B cell (primary cell): ENCODE data around the gene PACSIN2. TPM values are rescaled to one million over a fixed set of nuclear protein-coding genes. Genes with fewer than 3 reads are reported as not detected.

Experiments used
- ATAC-seq: fragments of 200-7000 bp; cut with Tn5 transposase; one replicate; pipeline ENCODE4 v1.10.0; 2021; ENCODE audit warnings: low read depth, mild to moderate bottlenecking, moderate number of reproducible peaks, moderate library complexity
- CTCF ChIA-PET: fragments of 350-600 bp; sonication (Branson Sonifier 250); formaldehyde crosslinking; loops from one replicate; lab custom pipeline; 2021; ENCODE audit warnings: antibody characterized with exemption, inconsistent platforms; lab: Charles Lee
- POLR2A ChIA-PET: fragments of 350-600 bp; sonication (Branson Sonifier 250); formaldehyde crosslinking; loops from one replicate; lab custom pipeline; 2021; ENCODE audit warnings: antibody characterized with exemption; lab: Charles Lee
- DNase-seq: peaks from one replicate; pipeline ENCODE4 v3.0.0; 2013
- H2AFZ ChIP-seq: 2 replicates; pipeline ENCODE4 v1.6.1; 2012; ENCODE audit warnings: mild to moderate bottlenecking, low read depth, low read length; ENCODE audit not compliant: insufficient read depth, poor library complexity, severe bottlenecking
- H3K27ac ChIP-seq, 2 donors: 1 replicate in 1 of 2; 2 replicates in 1 of 2; pipeline ENCODE4 v1.5.1; 2012 to 2013; ENCODE audit warnings: low read length in 2 of 2, mild to moderate bottlenecking in 2 of 2, moderate library complexity in 1 of 2
- H3K27me3 ChIP-seq, 4 experiments: fragments of 200-600 bp in 1 of 4; sonication (generic) in 1 of 4; replicated peaks in 1 of 4; 1 replicate in 2 of 4; 2 replicates in 2 of 4; pipeline versions ENCODE4 v1.6.1 to v1.7.0; 2013 to 2016; ENCODE audit warnings: low read length in 3 of 4, mild to moderate bottlenecking in 2 of 4, mixed read lengths in 1 of 4, moderate library complexity in 1 of 4; ENCODE audit not compliant: insufficient read depth in 4 of 4, control insufficient read depth in 3 of 4; ENCODE audit errors: control extremely low read depth in 1 of 4
- H3K36me3 ChIP-seq, 2 experiments: replicated peaks in 1 of 2; 1 replicate in 1 of 2; 2 replicates in 1 of 2; pipeline versions ENCODE4 v1.6.1 to v1.7.1; 2013; ENCODE audit warnings: low read length in 1 of 2; ENCODE audit not compliant: insufficient read depth in 2 of 2, control insufficient read depth in 1 of 2; ENCODE audit errors: control extremely low read depth in 1 of 2, extremely low read depth in 1 of 2
- H3K4me1 ChIP-seq, 2 donors: fragments of 200-600 bp in 1 of 2; sonication (generic) in 1 of 2; 1 replicate in 1 of 2; 2 replicates in 1 of 2; pipeline versions ENCODE4 v1.5.1 to v1.6.1; 2013 to 2017; ENCODE audit warnings: low read length in 2 of 2; ENCODE audit not compliant: control insufficient read depth in 2 of 2, insufficient read depth in 2 of 2
- H3K4me2 ChIP-seq: replicated peaks from 2 replicates; pipeline ENCODE3; 2012; ENCODE audit warnings: mild to moderate bottlenecking, low read depth, low read length; ENCODE audit not compliant: poor library complexity, severe bottlenecking
- H3K4me3 ChIP-seq, 5 experiments: fragments of 200-600 bp in 1 of 5; sonication (generic) in 1 of 5; 1 replicate in 3 of 5; 2 replicates in 2 of 5; pipeline versions ENCODE4 v1.5.1 to v1.7.0; 2011 to 2016; ENCODE audit warnings: low read length in 4 of 5, mild to moderate bottlenecking in 4 of 5, low read depth in 2 of 5, control low read depth in 1 of 5, moderate library complexity in 1 of 5; ENCODE audit not compliant: insufficient read depth in 1 of 5; ENCODE audit errors: control extremely low read depth in 1 of 5, extremely low read depth in 1 of 5
- H3K79me2 ChIP-seq: fragments of 200-600 bp; sonication (generic); one replicate; pipeline ENCODE4 v1.6.0; 2016; ENCODE audit warnings: low read length; ENCODE audit not compliant: control insufficient read depth, insufficient read depth
- H3K9ac ChIP-seq: fragments of 200-600 bp; sonication (generic); 2 replicates; pipeline ENCODE4 v1.6.1; 2017; ENCODE audit warnings: mild to moderate bottlenecking, low read length, moderate library complexity
- H3K9me3 ChIP-seq, 3 donors: one replicate each; pipeline versions ENCODE4 v1.6.1 to v1.7.1; 2013; ENCODE audit warnings: low read length in 2 of 3; ENCODE audit not compliant: control insufficient read depth in 2 of 3, insufficient read depth in 1 of 3; ENCODE audit errors: control extremely low read depth in 1 of 3
- H4K20me1 ChIP-seq: 2 replicates; pipeline ENCODE4 v1.6.0; 2012; ENCODE audit warnings: mild to moderate bottlenecking, low read length; ENCODE audit not compliant: insufficient read depth, control insufficient read depth, poor library complexity, severe bottlenecking
- H3K27ac Mint-ChIP-seq: one replicate; pipeline ENCODE4 v1.8.0; 2021; ENCODE audit warnings: mixed read lengths
- H3K27me3 Mint-ChIP-seq: one replicate; pipeline ENCODE4 v1.8.0; 2021; ENCODE audit warnings: mixed read lengths
- H3K4me1 Mint-ChIP-seq: one replicate; pipeline ENCODE4 v1.8.0; 2021; ENCODE audit warnings: mixed read lengths
- H3K4me3 Mint-ChIP-seq: one replicate; pipeline ENCODE4 v1.8.0; 2021; ENCODE audit warnings: mixed read lengths
- H3K9me3 Mint-ChIP-seq: one replicate; pipeline ENCODE4 v1.8.0; 2022; ENCODE audit warnings: mixed read lengths; ENCODE audit not compliant: insufficient read depth
- CTCF ChIP-seq: fragments of 200-600 bp; IDR thresholded peaks from one replicate; pipeline ENCODE4 v1.8.0; 2022; ENCODE audit warnings: antibody characterized with exemption, mild to moderate bottlenecking
- EZH2 ChIP-seq: IDR thresholded peaks from 2 replicates; pipeline ENCODE4 v1.6.1; 2012; ENCODE audit warnings: borderline replicate concordance, low read depth, mild to moderate bottlenecking, moderate library complexity, low read length; ENCODE audit not compliant: insufficient read depth, poor library complexity, severe bottlenecking
- WGBS: methylation state at CpG from one replicate; pipeline ENCODE4 v1.1.5; 2013; ENCODE audit warnings: missing lambda C conversion rate; ENCODE audit not compliant: insufficient coverage; 5-methylcytosine and 5-hydroxymethylcytosine counted together
- intact Hi-C: fragments of 100-400 bp; cut with micrococcal nuclease; formaldehyde crosslinking; loops from one replicate; pipeline ENCODE4 v1.10.0; 2022
- polyA plus RNA-seq: library from polyadenylated mRNA; depleted of rRNA; stranded (reverse); fragments of >200 nt; gene quantifications from 2 replicates; pipeline ENCODE4 v1.2.3, GENCODE V29; 2012
- total RNA-seq, 2 donors: library from RNA; stranded (reverse); fragments of 120-200 nt in 1 of 2; gene quantifications; 1 replicate in 1 of 2; 2 replicates in 1 of 2; pipeline versions ENCODE4 v1.2.3 to v1.2.4, GENCODE V29; 2013 to 2022

The PACSIN2 gene
- total and polyA plus RNA-seq, 2 donors (not counting 1 experiment from before 2014, with no cell fraction given): 26.9 to 59.3 TPM

- POLR2A ChIA-PET: interaction anchor here (0.6 kb wide), 1 partner anchor 22 kb away, joined by 6 read pairs; no protein-coding TSS in a partner anchor
- intact Hi-C loops: loop anchor here (10.0 kb wide), 1 partner anchor 48 kb away; no protein-coding TSS in a partner anchor
These were observed 51.7 kb downstream of the PACSIN2 start for GRCh38 chr22:42963231-42963595.

More at GRCh38 chr22:42963231-42963595, 51.7 kb downstream of the PACSIN2 start:
- TF ChIP-seq EZH2: no peak
- no peak for TF ChIP-seq CTCF
- WGBS: 89% methylated on average over 9 of the region's 9 CpGs
- peaks cover 19 to 41% of the 10 kb centered on the region in 2 donors for H3K4me1 ChIP-seq
- H3K27me3 Mint-ChIP-seq: no peaks in the 10 kb centered on the region
- H3K4me1 Mint-ChIP-seq: peaks cover 60% of the 10 kb centered on the region
- H3K27ac Mint-ChIP-seq: no peak overlapping the region
- peaks cover 33% of the 10 kb centered on the region for H4K20me1 ChIP-seq
- CTCF ChIA-PET: interaction anchor here (0.5 to 1.5 kb wide), 4 partner anchors 19 to 95 kb away, joined by 3 to 8 read pairs (median 3); no protein-coding TSS in a partner anchor
- peaks cover 94% of the 10 kb centered on the region for H3K79me2 ChIP-seq
- H3K36me3 ChIP-seq: peaks cover 0 to 5% of the 10 kb centered on the region in 2 experiments
- peak overlapping the region; percentile 12 for H3K4me2 ChIP-seq
- no peaks in the 10 kb centered on the region for H3K9me3 ChIP-seq
- ATAC-seq (no peak), DNase-seq (no peak)
- no peak overlapping the region for H3K4me3 Mint-ChIP-seq
- no peak overlapping the region for H3K27ac ChIP-seq
- no peaks in the 10 kb centered on the region for H3K9me3 Mint-ChIP-seq
- H3K9ac ChIP-seq: no peak overlapping the region
- no peaks in the 10 kb centered on the region for H3K27me3 ChIP-seq
- no peak overlapping the region for H2AFZ ChIP-seq
- no peak overlapping the region for H3K4me3 ChIP-seq
